Neural cell (in vitro differentiated cells): Measurements from ENCODE around the gene SLC25A30.

Source experiments
- CTCF ChIP-seq: fragments of 450-650 bp; IDR thresholded peaks from 2 replicates; pipeline ENCODE4 v1.5.1; 2014; ENCODE audit warnings: antibody characterized with exemption, mild to moderate bottlenecking, moderate library complexity; ENCODE audit not compliant: poor library complexity, severe bottlenecking
- EP300 ChIP-seq: fragments of 450-650 bp; conservative IDR thresholded peaks from 2 replicates; pipeline ENCODE4 v1.6.1; 2014; ENCODE audit warnings: antibody characterized with exemption, mild to moderate bottlenecking, moderate library complexity; ENCODE audit not compliant: poor library complexity, severe bottlenecking
- EZH2 ChIP-seq: fragments of 200-600, 300-800 bp; shearing (Covaris generic), sonication (generic); IDR thresholded peaks from 2 replicates; pipeline ENCODE4 v1.6.1; 2014; ENCODE audit warnings: antibody characterized with exemption, low read length, borderline replicate concordance, mild to moderate bottlenecking; ENCODE audit not compliant: insufficient read depth, poor library complexity, severe bottlenecking
- MXI1 ChIP-seq: fragments of 450-650 bp; conservative IDR thresholded peaks from 2 replicates; pipeline ENCODE4 v1.6.1; 2014; ENCODE audit warnings: antibody characterized with exemption, mild to moderate bottlenecking; ENCODE audit not compliant: poor library complexity, severe bottlenecking
- POLR2AphosphoS5 ChIP-seq: IDR thresholded peaks from 2 replicates; pipeline ENCODE4 v1.6.1; 2012
- RAD21 ChIP-seq: fragments of 450-650 bp; conservative IDR thresholded peaks from 2 replicates; pipeline ENCODE4 v1.6.1; 2014; ENCODE audit warnings: antibody characterized with exemption, mild to moderate bottlenecking, moderate library complexity
- REST ChIP-seq: IDR thresholded peaks from 2 replicates; pipeline ENCODE4 v1.6.1; 2012; ENCODE audit warnings: borderline replicate concordance
- TAF1 ChIP-seq: IDR thresholded peaks from 2 replicates; pipeline ENCODE4 v1.6.1; 2012; ENCODE audit warnings: low read depth

GRCh38 chr13:45466359-45466758, 48.2 kb upstream of the SLC25A30 start:
- TF ChIP-seq RAD21, result no peak
- no peak for TF ChIP-seq CTCF
- TF ChIP-seq EP300, result no peak
- TF ChIP-seq POLR2AphosphoS5, result no peak
- TF ChIP-seq REST, result no peak
- TF ChIP-seq TAF1, result no peak
- no peak for TF ChIP-seq MXI1
- no peak for TF ChIP-seq EZH2
